A549 (cell line): ENCODE results near the gene CTNND2.

ENCODE experiments used
- CHD2 ChIP-seq: fragments of 150-350 bp; IDR thresholded peaks from 2 replicates; pipeline ENCODE4 v1.6.1; 2014; ENCODE audit warnings: low read length; ENCODE audit not compliant: partially characterized antibody
- FOSL2 ChIP-seq, 2 experiments: fragments of 450-650 bp in 1 of 2; fragments of >200 bp in 1 of 2; sonication (Bioruptor Twin) in 1 of 2; formaldehyde crosslinking; IDR thresholded peaks; 2 replicates each; pipeline versions ENCODE4 v1.5.0 to v1.6.1; 2016 to 2020; ENCODE audit warnings: mild to moderate bottlenecking in 1 of 2, moderate library complexity in 1 of 2
- HOXB5 ChIP-seq: fragments of 250-450 bp; sonication (Bioruptor Pico); IDR thresholded peaks from 2 replicates; pipeline ENCODE4 v1.5.0; 2020; ENCODE audit warnings: mild to moderate bottlenecking, moderate library complexity
- KDM5A ChIP-seq: fragments of 200-600 bp; sonication (generic); IDR thresholded peaks from 2 replicates; pipeline ENCODE4 v1.6.1; 2016; ENCODE audit warnings: antibody characterized with exemption, mild to moderate bottlenecking
- POLR2AphosphoS2 ChIP-seq: conservative IDR thresholded peaks from 2 replicates; pipeline ENCODE4 v1.6.1; 2012; ENCODE audit warnings: low read length, improper control_type of control experiment, inconsistent platforms
- RAD21 ChIP-seq, 2 experiments: fragments of >200 bp in 1 of 2; sonication (Bioruptor Twin) in 1 of 2; formaldehyde crosslinking in 1 of 2; IDR thresholded peaks in 1 of 2; conservative IDR thresholded peaks in 1 of 2; 2 replicates in 1 of 2; 3 replicates in 1 of 2; pipeline ENCODE4 v1.6.1; 2012 to 2018; ENCODE audit warnings: inconsistent platforms in 1 of 2
- RCOR1 ChIP-seq: fragments of 150-350 bp; IDR thresholded peaks from 2 replicates; pipeline ENCODE4 v1.6.1; 2014; ENCODE audit warnings: antibody characterized with exemption, low read length, low read depth
- TF ChIP-seq, protein P1 (sequence below): fragments of 200-600 bp; sonication (generic); IDR thresholded peaks from 2 replicates; pipeline ENCODE4 v1.6.1; 2016; ENCODE audit warnings: antibody characterized with exemption, mild to moderate bottlenecking, moderate library complexity
- TF ChIP-seq, protein P2 (sequence below): fragments of >200 bp; sonication (Bioruptor Twin); formaldehyde crosslinking; IDR thresholded peaks from 3 replicates; pipeline ENCODE4 v1.5.1; 2016

DNA sequence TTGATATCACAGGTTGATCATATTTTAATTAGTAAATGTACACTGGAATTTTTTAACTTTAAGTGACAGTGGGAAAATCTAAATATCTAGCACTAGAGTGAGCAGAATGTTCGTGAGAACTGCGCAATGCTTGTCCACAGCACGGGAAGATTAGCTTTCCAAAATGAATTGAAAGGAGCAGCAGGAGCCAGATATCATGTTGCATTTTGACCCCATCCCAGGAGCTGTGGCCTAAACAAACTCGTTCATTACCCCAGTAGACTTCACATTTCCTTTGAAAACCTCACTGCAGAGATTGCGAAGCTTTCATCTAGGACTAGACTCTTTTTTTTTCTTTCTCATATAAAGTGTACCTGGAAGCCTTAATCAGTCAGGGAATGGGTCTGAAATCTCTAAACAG lies 525.8 kb downstream of the CTNND2 start:
- TF ChIP-seq, protein P1, sequence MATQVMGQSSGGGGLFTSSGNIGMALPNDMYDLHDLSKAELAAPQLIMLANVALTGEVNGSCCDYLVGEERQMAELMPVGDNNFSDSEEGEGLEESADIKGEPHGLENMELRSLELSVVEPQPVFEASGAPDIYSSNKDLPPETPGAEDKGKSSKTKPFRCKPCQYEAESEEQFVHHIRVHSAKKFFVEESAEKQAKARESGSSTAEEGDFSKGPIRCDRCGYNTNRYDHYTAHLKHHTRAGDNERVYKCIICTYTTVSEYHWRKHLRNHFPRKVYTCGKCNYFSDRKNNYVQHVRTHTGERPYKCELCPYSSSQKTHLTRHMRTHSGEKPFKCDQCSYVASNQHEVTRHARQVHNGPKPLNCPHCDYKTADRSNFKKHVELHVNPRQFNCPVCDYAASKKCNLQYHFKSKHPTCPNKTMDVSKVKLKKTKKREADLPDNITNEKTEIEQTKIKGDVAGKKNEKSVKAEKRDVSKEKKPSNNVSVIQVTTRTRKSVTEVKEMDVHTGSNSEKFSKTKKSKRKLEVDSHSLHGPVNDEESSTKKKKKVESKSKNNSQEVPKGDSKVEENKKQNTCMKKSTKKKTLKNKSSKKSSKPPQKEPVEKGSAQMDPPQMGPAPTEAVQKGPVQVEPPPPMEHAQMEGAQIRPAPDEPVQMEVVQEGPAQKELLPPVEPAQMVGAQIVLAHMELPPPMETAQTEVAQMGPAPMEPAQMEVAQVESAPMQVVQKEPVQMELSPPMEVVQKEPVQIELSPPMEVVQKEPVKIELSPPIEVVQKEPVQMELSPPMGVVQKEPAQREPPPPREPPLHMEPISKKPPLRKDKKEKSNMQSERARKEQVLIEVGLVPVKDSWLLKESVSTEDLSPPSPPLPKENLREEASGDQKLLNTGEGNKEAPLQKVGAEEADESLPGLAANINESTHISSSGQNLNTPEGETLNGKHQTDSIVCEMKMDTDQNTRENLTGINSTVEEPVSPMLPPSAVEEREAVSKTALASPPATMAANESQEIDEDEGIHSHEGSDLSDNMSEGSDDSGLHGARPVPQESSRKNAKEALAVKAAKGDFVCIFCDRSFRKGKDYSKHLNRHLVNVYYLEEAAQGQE: no peak
- no peak for TF ChIP-seq RAD21 (conservative IDR thresholded peaks at IDR 0.05 in 1 of 2, IDR thresholded peaks at IDR 0.05 in 1 of 2)
- no peak for TF ChIP-seq RCOR1
- TF ChIP-seq, protein P2, sequence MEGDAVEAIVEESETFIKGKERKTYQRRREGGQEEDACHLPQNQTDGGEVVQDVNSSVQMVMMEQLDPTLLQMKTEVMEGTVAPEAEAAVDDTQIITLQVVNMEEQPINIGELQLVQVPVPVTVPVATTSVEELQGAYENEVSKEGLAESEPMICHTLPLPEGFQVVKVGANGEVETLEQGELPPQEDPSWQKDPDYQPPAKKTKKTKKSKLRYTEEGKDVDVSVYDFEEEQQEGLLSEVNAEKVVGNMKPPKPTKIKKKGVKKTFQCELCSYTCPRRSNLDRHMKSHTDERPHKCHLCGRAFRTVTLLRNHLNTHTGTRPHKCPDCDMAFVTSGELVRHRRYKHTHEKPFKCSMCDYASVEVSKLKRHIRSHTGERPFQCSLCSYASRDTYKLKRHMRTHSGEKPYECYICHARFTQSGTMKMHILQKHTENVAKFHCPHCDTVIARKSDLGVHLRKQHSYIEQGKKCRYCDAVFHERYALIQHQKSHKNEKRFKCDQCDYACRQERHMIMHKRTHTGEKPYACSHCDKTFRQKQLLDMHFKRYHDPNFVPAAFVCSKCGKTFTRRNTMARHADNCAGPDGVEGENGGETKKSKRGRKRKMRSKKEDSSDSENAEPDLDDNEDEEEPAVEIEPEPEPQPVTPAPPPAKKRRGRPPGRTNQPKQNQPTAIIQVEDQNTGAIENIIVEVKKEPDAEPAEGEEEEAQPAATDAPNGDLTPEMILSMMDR: no peak
- no peak for TF ChIP-seq POLR2AphosphoS2
- TF ChIP-seq HOXB5 (CRISPR knock-in tag): no peak
- TF ChIP-seq CHD2: no peak
- TF ChIP-seq FOSL2 (IDR thresholded peaks at IDR 0.05): no peak
- no peak for TF ChIP-seq FOSL2 (CRISPR knock-in tag; IDR thresholded peaks at IDR 0.05)
- TF ChIP-seq KDM5A: no peak
